Measurements from ENCODE around the gene ADRB1.

Gene ADRB1

DNA sequence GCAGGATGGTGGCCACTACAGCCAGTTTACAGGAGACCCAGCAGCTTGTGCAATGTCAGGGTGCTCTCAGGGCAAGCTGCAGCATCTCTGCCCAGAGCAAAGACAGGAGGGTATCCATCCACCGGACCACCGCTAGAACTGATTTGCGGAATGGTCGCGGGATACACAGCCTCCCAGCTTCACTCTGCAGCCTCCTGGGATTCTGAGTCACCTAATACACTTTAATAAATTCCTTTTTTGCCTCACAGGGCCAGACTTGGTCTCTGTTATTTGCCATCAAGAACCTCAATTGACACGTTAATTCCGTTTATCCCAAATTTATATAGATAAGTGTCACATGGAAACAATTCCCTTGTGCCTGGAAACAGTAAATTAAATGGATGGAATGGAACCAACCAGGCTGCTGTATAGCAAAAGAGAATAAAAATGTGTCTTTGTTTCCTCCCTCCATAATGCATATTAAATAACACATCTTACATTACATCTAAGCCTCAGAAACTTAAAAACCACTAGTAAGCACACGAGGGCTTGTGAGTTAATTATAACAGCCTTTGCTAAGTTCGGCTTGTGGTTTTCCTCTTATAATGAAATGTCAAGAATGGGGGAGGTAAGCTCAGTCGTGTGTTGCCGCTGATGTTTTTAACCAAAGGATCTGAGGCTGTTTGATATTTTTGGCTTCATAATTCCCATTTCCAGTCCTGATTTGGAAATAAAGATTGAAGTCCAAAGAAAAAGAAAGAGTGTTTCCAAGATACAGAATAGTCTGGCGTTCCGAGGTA, 52.1 kb downstream of the ADRB1 start:
- DNase-seq = no peak

All from NCI-H1417 (cell line).